Suprapubic skin (tissue), 4 donors: Measurements from ENCODE around the gene ACAD11. TPM values are rescaled to one million over a fixed set of nuclear protein-coding genes. Genes with fewer than 3 reads are reported as not detected.

ENCODE experiments used
- DNase-seq, 2 donors: peaks; one replicate each; pipeline ENCODE4 v3.0.0-alpha.2; 2019; ENCODE audit warnings: low spot score in 2 of 2
- H3K27ac ChIP-seq: fragments of 200-600 bp; sonication (generic); one replicate; pipeline ENCODE4 v1.5.1; 2019
- H3K27me3 ChIP-seq: fragments of 200-600 bp; sonication (generic); one replicate; pipeline ENCODE4 v1.5.1; 2019
- H3K36me3 ChIP-seq: fragments of 200-600 bp; sonication (generic); one replicate; pipeline ENCODE4 v1.5.1; 2019
- H3K4me1 ChIP-seq: fragments of 200-600 bp; sonication (generic); one replicate; pipeline ENCODE4 v1.5.1; 2019
- H3K4me3 ChIP-seq: fragments of 200-600 bp; sonication (generic); one replicate; pipeline ENCODE4 v1.5.1; 2019; ENCODE audit warnings: mild to moderate bottlenecking
- H3K9me3 ChIP-seq: fragments of 200-600 bp; sonication (generic); one replicate; pipeline ENCODE4 v1.5.1; 2019
- EP300 ChIP-seq: sonication (generic); formaldehyde crosslinking; IDR thresholded peaks from one replicate; pipeline ENCODE4 v1.6.1; 2017; ENCODE audit warnings: antibody characterized with exemption
- POLR2A ChIP-seq, 2 donors: fragments of 450-650 bp; IDR thresholded peaks; one replicate each; pipeline ENCODE4 v1.6.1; 2017; ENCODE audit warnings: antibody characterized with exemption in 2 of 2, mild to moderate bottlenecking in 2 of 2, moderate library complexity in 2 of 2
- POLR2AphosphoS5 ChIP-seq, 3 donors: sonication (generic); formaldehyde crosslinking; IDR thresholded peaks; one replicate each; pipeline ENCODE4 v1.6.1; 2017; ENCODE audit warnings: antibody characterized with exemption in 3 of 3
- WGBS: methylation state at CpG from one replicate; pipeline ENCODE4 v1.1.5; 2018; 5-methylcytosine and 5-hydroxymethylcytosine counted together
- total RNA-seq, 4 donors: library from RNA; depleted of rRNA; stranded (reverse); fragments of >200 nt; gene quantifications; one replicate each; pipeline ENCODE4 v1.1.0, GENCODE V29; 2016
- TF ChIP-seq, protein P1 (sequence below), 2 donors: fragments of 200-600 bp in 1 of 2; fragments of 450-650 bp in 1 of 2; sonication (generic) in 1 of 2; IDR thresholded peaks; one replicate each; pipeline ENCODE4 v1.5.1; 2016 to 2019; ENCODE audit warnings: antibody characterized with exemption in 2 of 2, mild to moderate bottlenecking in 1 of 2, moderate library complexity in 1 of 2

ACAD11 gene
- total RNA-seq, 4 donors from 2014 or later = 18.2 to 112 (median 23.3) TPM

GRCh38 chr3:132522353-132522752 lies 137.3 kb downstream of the ACAD11 start:
- WGBS = 84% methylated on average over 3 of the region's 3 CpGs
- Histone ChIP-seq H3K27me3 (no peaks in the 10 kb centered on the region), H3K4me3 (no peak overlapping the region), H3K4me1 (no peaks in the 10 kb centered on the region), H3K9me3 (no peaks in the 10 kb centered on the region), H3K27ac (no peak overlapping the region), H3K36me3 (peaks cover 81% of the 10 kb centered on the region)
- TF ChIP-seq EP300 (no peak), POLR2AphosphoS5 (IDR thresholded peaks at IDR 0.05) (no peak), POLR2A (IDR thresholded peaks at IDR 0.05) (no peak)
- TF ChIP-seq, protein P1, sequence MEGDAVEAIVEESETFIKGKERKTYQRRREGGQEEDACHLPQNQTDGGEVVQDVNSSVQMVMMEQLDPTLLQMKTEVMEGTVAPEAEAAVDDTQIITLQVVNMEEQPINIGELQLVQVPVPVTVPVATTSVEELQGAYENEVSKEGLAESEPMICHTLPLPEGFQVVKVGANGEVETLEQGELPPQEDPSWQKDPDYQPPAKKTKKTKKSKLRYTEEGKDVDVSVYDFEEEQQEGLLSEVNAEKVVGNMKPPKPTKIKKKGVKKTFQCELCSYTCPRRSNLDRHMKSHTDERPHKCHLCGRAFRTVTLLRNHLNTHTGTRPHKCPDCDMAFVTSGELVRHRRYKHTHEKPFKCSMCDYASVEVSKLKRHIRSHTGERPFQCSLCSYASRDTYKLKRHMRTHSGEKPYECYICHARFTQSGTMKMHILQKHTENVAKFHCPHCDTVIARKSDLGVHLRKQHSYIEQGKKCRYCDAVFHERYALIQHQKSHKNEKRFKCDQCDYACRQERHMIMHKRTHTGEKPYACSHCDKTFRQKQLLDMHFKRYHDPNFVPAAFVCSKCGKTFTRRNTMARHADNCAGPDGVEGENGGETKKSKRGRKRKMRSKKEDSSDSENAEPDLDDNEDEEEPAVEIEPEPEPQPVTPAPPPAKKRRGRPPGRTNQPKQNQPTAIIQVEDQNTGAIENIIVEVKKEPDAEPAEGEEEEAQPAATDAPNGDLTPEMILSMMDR (IDR thresholded peaks at IDR 0.05) = no peak
- no peak for DNase-seq

- Histone ChIP-seq H3K27ac (no peak overlapping the region), H3K4me1 (no peaks in the 10 kb centered on the region), H3K9me3 (no peaks in the 10 kb centered on the region), H3K27me3 (no peaks in the 10 kb centered on the region), H3K36me3 (peaks cover 81% of the 10 kb centered on the region), H3K4me3 (no peak overlapping the region)
- WGBS = 84% methylated on average over 5 of the region's 5 CpGs
- TF ChIP-seq EP300 (no peak), POLR2A (IDR thresholded peaks at IDR 0.05) (no peak), POLR2AphosphoS5 (IDR thresholded peaks at IDR 0.05) (no peak)
- TF ChIP-seq, protein P1 (IDR thresholded peaks at IDR 0.05) = no peak
- no peak for DNase-seq
Measured at GRCh38 chr3:132521901-132522300, 137.7 kb downstream of the ACAD11 start.

DNA sequence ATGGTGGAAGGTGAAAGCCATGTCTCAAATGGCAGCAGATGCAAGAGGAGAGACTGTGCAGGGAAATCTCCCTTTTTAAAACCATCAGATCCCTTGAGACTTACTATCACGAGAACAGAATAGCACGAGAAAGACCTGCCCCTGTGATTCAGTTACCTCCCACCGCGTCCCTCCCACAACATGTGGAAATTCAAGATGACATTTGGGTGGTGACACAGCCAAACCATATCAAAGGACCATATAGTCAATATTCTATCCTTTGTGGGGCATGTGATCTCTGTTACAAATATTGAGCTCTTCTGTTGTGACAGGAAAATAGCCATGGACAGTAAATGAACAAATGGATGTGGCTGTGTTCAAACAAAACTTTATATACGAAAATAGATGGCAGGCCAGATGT lies 139.7 kb downstream of the ACAD11 start:
- Histone ChIP-seq H3K4me3 (no peak overlapping the region), H3K27me3 (no peaks in the 10 kb centered on the region), H3K4me1 (no peaks in the 10 kb centered on the region), H3K9me3 (no peaks in the 10 kb centered on the region), H3K36me3 (peaks cover 83% of the 10 kb centered on the region), H3K27ac (no peak overlapping the region)
- no peak for DNase-seq
- TF ChIP-seq POLR2A (IDR thresholded peaks at IDR 0.05) = no peak
- no peak for TF ChIP-seq POLR2AphosphoS5 (IDR thresholded peaks at IDR 0.05)
- TF ChIP-seq, protein P1 (IDR thresholded peaks at IDR 0.05) = no peak
- no peak for TF ChIP-seq EP300
- WGBS = 94% methylated on average over 5 of the region's 5 CpGs

- peaks cover 82% of the 10 kb centered on the region for H3K36me3 ChIP-seq
- H3K9me3 ChIP-seq = no peaks in the 10 kb centered on the region
- no peaks in the 10 kb centered on the region for H3K4me1 ChIP-seq
- no peaks in the 10 kb centered on the region for H3K27me3 ChIP-seq
- DNase-seq = no peak
- TF ChIP-seq, protein P1 (IDR thresholded peaks at IDR 0.05) = no peak
- TF ChIP-seq POLR2AphosphoS5 (IDR thresholded peaks at IDR 0.05) (no peak), EP300 (no peak), POLR2A (IDR thresholded peaks at IDR 0.05) (no peak)
- no peak overlapping the region for H3K4me3 ChIP-seq
- WGBS = 98% methylated on average over 2 of the region's 2 CpGs
- no peak overlapping the region for H3K27ac ChIP-seq
Measured at GRCh38 chr3:132517311-132517710, 142.3 kb downstream of the ACAD11 start.

- no peaks in the 10 kb centered on the region for H3K4me1 ChIP-seq
- H3K36me3 ChIP-seq = peaks cover 91% of the 10 kb centered on the region
- no peaks in the 10 kb centered on the region for H3K9me3 ChIP-seq
- TF ChIP-seq POLR2A (IDR thresholded peaks at IDR 0.05) (no peak), EP300 (no peak), POLR2AphosphoS5 (IDR thresholded peaks at IDR 0.05) (no peak)
- TF ChIP-seq, protein P1 (IDR thresholded peaks at IDR 0.05) = no peak
- 95% methylated on average over 5 of the region's 5 CpGs for WGBS
- no peak overlapping the region for H3K4me3 ChIP-seq
- H3K27me3 ChIP-seq = no peaks in the 10 kb centered on the region
- no peak overlapping the region for H3K27ac ChIP-seq
- no peak for DNase-seq
Measured at GRCh38 chr3:132513057-132513456, 146.6 kb downstream of the ACAD11 start.
